Neural crest cell (in vitro differentiated cells): ENCODE measurements around the gene PSMC3. TPM values are rescaled to one million over a fixed set of nuclear protein-coding genes. Genes with fewer than 3 reads are reported as not detected.

Experiments
- DNase-seq: peaks from one replicate; pipeline ENCODE4 v3.0.0; 2021; ENCODE audit warnings: low read depth, mixed read lengths, low spot score
- H3K27ac Mint-ChIP-seq: one replicate; pipeline ENCODE4 v1.8.0; 2021; ENCODE audit warnings: mild to moderate bottlenecking, mixed read lengths; ENCODE audit not compliant: unreplicated experiment
- H3K27me3 Mint-ChIP-seq: 2 replicates; pipeline ENCODE4 v1.8.0; 2021; ENCODE audit warnings: low read depth, mild to moderate bottlenecking, mixed read lengths
- H3K36me3 Mint-ChIP-seq: 2 replicates; pipeline ENCODE4 v1.8.0; 2021; ENCODE audit warnings: low read depth, mild to moderate bottlenecking, mixed read lengths
- H3K4me1 Mint-ChIP-seq: 2 replicates; pipeline ENCODE4 v1.8.0; 2021; ENCODE audit warnings: mixed read lengths
- H3K4me3 Mint-ChIP-seq: one replicate; pipeline ENCODE4 v1.8.0; 2021; ENCODE audit warnings: mild to moderate bottlenecking, mixed read lengths
- H3K9me3 Mint-ChIP-seq: 2 replicates; pipeline ENCODE4 v1.8.0; 2021; ENCODE audit warnings: mixed read lengths
- total RNA-seq: library from RNA; stranded (reverse); gene quantifications from 2 replicates; pipeline ENCODE4 v1.2.1, GENCODE V29; 2021
- TF ChIP-seq, protein P1 (sequence below): fragments of 200-600 bp; sonication (generic); conservative IDR thresholded peaks from 2 replicates; pipeline ENCODE4 v1.5.0; 2021; ENCODE audit warnings: antibody characterized with exemption, mild to moderate bottlenecking

The PSMC3 gene
- total RNA-seq, 1 donor from 2014 or later: 197 TPM

GRCh38 chr11:47379317-47379716 is 46.9 kb downstream of the PSMC3 start:
- no peak for DNase-seq
- H3K27me3 Mint-ChIP-seq: no peaks in the 10 kb centered on the region
- no peak overlapping the region for H3K27ac Mint-ChIP-seq
- peaks cover 3% of the 10 kb centered on the region for H3K9me3 Mint-ChIP-seq
- H3K4me1 Mint-ChIP-seq: no peaks in the 10 kb centered on the region
- H3K36me3 Mint-ChIP-seq: no peaks in the 10 kb centered on the region
- TF ChIP-seq, protein P1, sequence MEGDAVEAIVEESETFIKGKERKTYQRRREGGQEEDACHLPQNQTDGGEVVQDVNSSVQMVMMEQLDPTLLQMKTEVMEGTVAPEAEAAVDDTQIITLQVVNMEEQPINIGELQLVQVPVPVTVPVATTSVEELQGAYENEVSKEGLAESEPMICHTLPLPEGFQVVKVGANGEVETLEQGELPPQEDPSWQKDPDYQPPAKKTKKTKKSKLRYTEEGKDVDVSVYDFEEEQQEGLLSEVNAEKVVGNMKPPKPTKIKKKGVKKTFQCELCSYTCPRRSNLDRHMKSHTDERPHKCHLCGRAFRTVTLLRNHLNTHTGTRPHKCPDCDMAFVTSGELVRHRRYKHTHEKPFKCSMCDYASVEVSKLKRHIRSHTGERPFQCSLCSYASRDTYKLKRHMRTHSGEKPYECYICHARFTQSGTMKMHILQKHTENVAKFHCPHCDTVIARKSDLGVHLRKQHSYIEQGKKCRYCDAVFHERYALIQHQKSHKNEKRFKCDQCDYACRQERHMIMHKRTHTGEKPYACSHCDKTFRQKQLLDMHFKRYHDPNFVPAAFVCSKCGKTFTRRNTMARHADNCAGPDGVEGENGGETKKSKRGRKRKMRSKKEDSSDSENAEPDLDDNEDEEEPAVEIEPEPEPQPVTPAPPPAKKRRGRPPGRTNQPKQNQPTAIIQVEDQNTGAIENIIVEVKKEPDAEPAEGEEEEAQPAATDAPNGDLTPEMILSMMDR: no peak
- H3K4me3 Mint-ChIP-seq: no peak overlapping the region

DNA sequence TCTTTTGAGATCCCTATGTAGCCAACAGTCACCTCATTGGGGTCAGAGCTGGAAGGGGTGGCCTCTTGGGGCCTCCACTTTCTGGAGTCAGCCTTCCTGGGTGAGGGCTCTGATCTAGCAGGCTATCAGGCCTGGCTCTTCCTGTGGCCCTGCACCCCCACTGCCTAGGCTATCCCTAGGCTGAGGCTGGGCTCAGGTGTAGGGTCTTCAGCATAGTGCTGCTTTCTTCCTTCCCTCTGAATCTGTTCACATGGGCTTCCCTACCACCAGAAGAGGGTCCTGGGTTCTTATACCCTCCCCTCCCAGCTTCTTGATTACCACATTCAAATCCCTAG is 47.4 kb downstream of the PSMC3 start:
- H3K9me3 Mint-ChIP-seq: peaks cover 3% of the 10 kb centered on the region
- no peaks in the 10 kb centered on the region for H3K27me3 Mint-ChIP-seq
- no peak for DNase-seq
- TF ChIP-seq, protein P1: no peak
- H3K27ac Mint-ChIP-seq: peak overlapping the region; percentile 67
- no peaks in the 10 kb centered on the region for H3K36me3 Mint-ChIP-seq
- no peaks in the 10 kb centered on the region for H3K4me1 Mint-ChIP-seq
- H3K4me3 Mint-ChIP-seq: no peak overlapping the region

GRCh38 chr11:47378010-47378835 is 48.0 kb downstream of the PSMC3 start, which contains the start of gene SPI1:
Gene SPI1 (minus strand): TSS chr11:47378547. CDS start chr11:47378353, 194 bp downstream.
- H3K36me3 Mint-ChIP-seq: no peaks in the 10 kb centered on the region
- peaks cover 3% of the 10 kb centered on the region for H3K9me3 Mint-ChIP-seq
- DNase-seq: no peak
- H3K27me3 Mint-ChIP-seq: no peaks in the 10 kb centered on the region
- no peaks in the 10 kb centered on the region for H3K4me1 Mint-ChIP-seq
- TF ChIP-seq, protein P1: no peak
- no peak within 1 kb of the TSS for H3K4me3 Mint-ChIP-seq
- H3K27ac Mint-ChIP-seq: peak within 1 kb of the TSS; percentile 67

- no peak overlapping the region for H3K27ac Mint-ChIP-seq
- H3K4me3 Mint-ChIP-seq: no peak overlapping the region
- H3K4me1 Mint-ChIP-seq: no peaks in the 10 kb centered on the region
- TF ChIP-seq, protein P1: no peak
- DNase-seq: no peak
- H3K27me3 Mint-ChIP-seq: no peaks in the 10 kb centered on the region
- H3K36me3 Mint-ChIP-seq: no peaks in the 10 kb centered on the region
- H3K9me3 Mint-ChIP-seq: peaks cover 3% of the 10 kb centered on the region
Measured at GRCh38 chr11:47377571-47378009, 48.6 kb downstream of the PSMC3 start.

DNA sequence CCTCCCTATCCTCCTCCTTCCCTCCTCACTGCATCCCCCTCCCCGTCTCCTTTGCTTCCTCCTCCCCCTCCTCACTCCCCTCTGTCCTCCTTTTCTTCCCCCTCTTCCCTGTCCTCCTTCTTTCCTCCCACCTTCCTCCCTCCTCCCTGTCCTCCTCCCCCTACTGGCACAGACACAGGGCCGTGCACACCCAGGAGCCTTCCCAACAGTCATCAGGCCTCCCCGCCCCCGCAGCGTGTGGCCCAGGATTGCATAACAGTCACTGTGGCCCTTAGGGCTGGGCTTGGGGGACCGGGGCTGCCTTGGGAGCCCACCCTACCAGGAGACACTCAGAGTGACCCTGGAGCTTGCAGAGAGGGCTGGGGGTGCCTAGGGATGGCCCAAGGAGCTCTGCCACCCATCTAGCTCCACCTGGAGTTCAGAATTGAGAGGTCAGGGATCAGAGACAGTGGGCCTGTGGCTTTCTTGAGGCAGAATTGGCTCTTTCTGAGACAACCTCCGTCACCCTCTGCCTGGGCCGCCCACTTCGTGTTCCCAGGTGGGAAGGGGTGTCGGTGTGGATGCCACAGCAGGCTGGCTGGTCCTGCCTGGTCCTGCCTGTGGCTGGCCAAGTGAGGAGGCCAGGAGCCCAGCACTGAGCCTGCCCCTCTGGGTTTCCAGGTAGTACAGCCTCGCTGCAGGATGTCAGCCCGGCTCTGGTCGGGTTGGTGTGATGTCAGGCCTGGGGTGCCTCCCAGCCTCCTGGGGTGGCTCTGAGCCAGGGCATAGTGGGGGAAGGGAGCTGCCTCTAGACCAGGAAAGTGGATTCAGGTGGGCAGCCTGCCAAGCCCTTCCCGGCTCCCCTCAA is 49.5 kb downstream of the PSMC3 start:
- TF ChIP-seq, protein P1: no peak
- Mint-ChIP-seq H3K27me3 (no peaks in the 10 kb centered on the region), H3K4me3 (no peak overlapping the region), H3K4me1 (no peaks in the 10 kb centered on the region), H3K9me3 (peaks cover 3% of the 10 kb centered on the region), H3K27ac (peak overlapping the region; percentile 93), H3K36me3 (no peaks in the 10 kb centered on the region)
- DNase-seq: no peak
